ENCODE measurements around the gene CARD11.

DNA sequence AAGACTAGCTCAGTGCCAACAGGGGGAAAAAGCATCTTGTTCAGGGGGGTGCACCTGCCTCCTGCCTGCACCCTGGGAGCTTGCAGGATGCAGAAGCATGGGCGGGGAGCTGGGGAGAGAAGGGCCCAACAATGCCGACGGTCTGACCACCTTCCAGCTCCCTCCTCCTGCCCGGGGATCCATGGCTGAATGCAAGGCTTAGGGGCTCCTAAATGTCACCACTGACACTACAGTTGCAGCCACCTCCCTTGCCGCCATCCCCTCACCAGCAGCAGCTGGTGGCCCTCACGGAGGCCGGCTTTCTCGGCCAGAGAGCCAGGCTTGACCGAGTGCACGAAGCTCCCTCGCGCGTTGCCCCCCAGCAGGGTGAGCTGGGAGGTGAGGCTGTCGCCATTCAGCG lies 120.8 kb downstream of the CARD11 start:
- TF ChIP-seq, protein P1, sequence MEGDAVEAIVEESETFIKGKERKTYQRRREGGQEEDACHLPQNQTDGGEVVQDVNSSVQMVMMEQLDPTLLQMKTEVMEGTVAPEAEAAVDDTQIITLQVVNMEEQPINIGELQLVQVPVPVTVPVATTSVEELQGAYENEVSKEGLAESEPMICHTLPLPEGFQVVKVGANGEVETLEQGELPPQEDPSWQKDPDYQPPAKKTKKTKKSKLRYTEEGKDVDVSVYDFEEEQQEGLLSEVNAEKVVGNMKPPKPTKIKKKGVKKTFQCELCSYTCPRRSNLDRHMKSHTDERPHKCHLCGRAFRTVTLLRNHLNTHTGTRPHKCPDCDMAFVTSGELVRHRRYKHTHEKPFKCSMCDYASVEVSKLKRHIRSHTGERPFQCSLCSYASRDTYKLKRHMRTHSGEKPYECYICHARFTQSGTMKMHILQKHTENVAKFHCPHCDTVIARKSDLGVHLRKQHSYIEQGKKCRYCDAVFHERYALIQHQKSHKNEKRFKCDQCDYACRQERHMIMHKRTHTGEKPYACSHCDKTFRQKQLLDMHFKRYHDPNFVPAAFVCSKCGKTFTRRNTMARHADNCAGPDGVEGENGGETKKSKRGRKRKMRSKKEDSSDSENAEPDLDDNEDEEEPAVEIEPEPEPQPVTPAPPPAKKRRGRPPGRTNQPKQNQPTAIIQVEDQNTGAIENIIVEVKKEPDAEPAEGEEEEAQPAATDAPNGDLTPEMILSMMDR (IDR thresholded peaks at IDR 0.05; ENCODE audit: insufficient read depth, low read length) = no peak
- TF ChIP-seq POLR2AphosphoS5 (IDR thresholded peaks at IDR 0.05; ENCODE audit: low read depth) (no peak), GABPA (IDR thresholded peaks at IDR 0.05; ENCODE audit: low read depth) (no peak), SPI1 (IDR thresholded peaks at IDR 0.05; ENCODE audit: borderline replicate concordance, low read depth) (no peak)
- TF ChIP-seq, protein P2, sequence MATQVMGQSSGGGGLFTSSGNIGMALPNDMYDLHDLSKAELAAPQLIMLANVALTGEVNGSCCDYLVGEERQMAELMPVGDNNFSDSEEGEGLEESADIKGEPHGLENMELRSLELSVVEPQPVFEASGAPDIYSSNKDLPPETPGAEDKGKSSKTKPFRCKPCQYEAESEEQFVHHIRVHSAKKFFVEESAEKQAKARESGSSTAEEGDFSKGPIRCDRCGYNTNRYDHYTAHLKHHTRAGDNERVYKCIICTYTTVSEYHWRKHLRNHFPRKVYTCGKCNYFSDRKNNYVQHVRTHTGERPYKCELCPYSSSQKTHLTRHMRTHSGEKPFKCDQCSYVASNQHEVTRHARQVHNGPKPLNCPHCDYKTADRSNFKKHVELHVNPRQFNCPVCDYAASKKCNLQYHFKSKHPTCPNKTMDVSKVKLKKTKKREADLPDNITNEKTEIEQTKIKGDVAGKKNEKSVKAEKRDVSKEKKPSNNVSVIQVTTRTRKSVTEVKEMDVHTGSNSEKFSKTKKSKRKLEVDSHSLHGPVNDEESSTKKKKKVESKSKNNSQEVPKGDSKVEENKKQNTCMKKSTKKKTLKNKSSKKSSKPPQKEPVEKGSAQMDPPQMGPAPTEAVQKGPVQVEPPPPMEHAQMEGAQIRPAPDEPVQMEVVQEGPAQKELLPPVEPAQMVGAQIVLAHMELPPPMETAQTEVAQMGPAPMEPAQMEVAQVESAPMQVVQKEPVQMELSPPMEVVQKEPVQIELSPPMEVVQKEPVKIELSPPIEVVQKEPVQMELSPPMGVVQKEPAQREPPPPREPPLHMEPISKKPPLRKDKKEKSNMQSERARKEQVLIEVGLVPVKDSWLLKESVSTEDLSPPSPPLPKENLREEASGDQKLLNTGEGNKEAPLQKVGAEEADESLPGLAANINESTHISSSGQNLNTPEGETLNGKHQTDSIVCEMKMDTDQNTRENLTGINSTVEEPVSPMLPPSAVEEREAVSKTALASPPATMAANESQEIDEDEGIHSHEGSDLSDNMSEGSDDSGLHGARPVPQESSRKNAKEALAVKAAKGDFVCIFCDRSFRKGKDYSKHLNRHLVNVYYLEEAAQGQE (IDR thresholded peaks at IDR 0.05; ENCODE audit: insufficient replicate concordance, low read depth) = no peak

Data from HL-60 (cell line).